ENCODE data around the gene ADAP1. TPM values are rescaled to one million over a fixed set of nuclear protein-coding genes. Genes with fewer than 3 reads are reported as not detected.

Gene ADAP1
- total RNA-seq, 2 donors from 2014 or later, result 9.2 to 19.9 TPM

DNA sequence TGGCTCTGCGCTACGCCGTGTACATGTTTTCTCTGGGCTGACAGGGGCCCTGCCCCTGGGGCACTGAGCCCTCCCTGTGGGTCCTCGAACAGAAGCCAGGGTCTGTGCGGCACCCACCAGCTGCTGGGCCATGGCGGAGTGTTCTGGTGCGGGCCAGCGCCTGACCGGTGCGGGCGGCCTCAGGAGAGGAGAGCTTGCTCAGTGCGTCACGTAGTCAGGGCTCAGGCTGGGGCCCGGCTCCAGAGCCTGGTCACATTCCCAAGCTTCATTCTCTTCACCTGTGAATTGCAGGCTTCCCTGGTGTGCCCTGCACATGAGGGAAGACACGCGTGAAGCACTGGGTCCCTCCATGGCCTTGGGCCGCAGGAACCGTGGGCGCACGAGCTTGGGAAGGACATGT is 62.7 kb downstream of the ADAP1 start:
- H3K27ac Mint-ChIP-seq, result no peak overlapping the region
- H3K9me3 Mint-ChIP-seq, result peaks cover 0 to 7% of the 10 kb centered on the region in 2 donors
- no peak for ATAC-seq

GRCh38 chr7:891291-891690 is 63.2 kb downstream of the ADAP1 start:
- no peak for ATAC-seq
- peaks cover 6 to 24% of the 10 kb centered on the region in 2 donors for H3K36me3 Mint-ChIP-seq

More for the DNA sequence above, 62.7 kb downstream of the ADAP1 start:
- H3K36me3 Mint-ChIP-seq, result peaks cover 6 to 24% of the 10 kb centered on the region in 2 donors
- no peak for DNase-seq (ENCODE audit: low spot score in 2 of 2)

DNA sequence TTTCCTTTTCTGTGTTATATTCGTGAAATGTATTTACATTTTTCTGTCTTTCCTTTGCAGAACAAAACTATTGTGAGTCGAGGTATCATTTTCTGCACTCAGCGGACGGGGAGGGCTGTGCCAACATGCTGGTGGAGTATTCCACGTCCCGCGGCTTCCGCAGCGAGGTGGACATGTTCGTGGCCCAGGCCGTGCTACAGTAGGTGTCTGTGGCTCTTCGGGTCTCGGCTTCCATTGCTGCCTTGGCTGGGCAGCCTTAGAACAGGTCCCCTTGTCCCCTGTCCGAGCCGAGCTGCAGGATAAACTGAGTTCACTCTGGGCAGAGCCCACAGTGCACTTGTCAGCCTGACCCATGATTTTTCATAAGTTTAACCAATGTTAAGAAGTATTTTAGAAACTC is 63.6 kb downstream of the ADAP1 start:
- DNase-seq (ENCODE audit: low spot score in 2 of 2), result no peak
- H3K27ac Mint-ChIP-seq, result no peak overlapping the region
- peaks cover 0 to 7% of the 10 kb centered on the region in 2 donors for H3K9me3 Mint-ChIP-seq
- H3K36me3 Mint-ChIP-seq, result peaks cover 6 to 19% of the 10 kb centered on the region in 2 donors
- no peak for ATAC-seq

More at GRCh38 chr7:891291-891690, 63.2 kb downstream of the ADAP1 start:
- no peak overlapping the region for H3K27ac Mint-ChIP-seq
- H3K9me3 Mint-ChIP-seq, result peaks cover 0 to 7% of the 10 kb centered on the region in 2 donors
- no peak for DNase-seq (ENCODE audit: low spot score in 2 of 2)

DNA sequence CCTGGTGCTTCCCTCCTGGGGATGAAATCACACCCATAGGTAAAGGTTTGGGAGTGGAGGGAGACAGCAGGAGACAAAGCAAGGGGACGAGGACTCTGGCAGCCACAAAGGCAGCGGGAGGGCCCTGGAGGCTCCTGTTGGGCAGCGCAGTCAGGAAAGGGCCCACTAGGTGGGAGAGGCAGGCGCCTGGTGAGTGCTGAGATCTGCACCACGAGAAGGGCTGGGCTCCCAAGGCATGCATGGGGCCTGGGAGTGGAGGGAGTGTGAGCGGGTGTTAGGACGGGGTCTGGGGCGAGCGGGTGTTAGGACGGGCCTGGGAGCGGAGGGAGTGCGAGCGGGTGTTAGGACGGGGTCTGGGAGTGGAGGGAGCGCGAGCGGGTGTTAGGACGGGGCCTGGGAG is 65.1 kb downstream of the ADAP1 start:
- Mint-ChIP-seq H3K27ac (no peak overlapping the region), H3K36me3 (peaks cover 6 to 18% of the 10 kb centered on the region in 2 donors), H3K9me3 (peaks cover 0 to 7% of the 10 kb centered on the region in 2 donors)
- no peak for DNase-seq (ENCODE audit: low spot score in 2 of 2)
- ATAC-seq, result no peak

GRCh38 chr7:889025-889390 is 65.5 kb downstream of the ADAP1 start:
- Mint-ChIP-seq H3K27ac (peak overlapping the region; percentile 44 to 51), H3K36me3 (peaks cover 6 to 18% of the 10 kb centered on the region in 2 donors), H3K9me3 (peaks cover 0 to 7% of the 10 kb centered on the region in 2 donors)
- ATAC-seq (peak in 1 of 2 donors; percentile 23), DNase-seq (ENCODE audit: low spot score in 2 of 2) (no peak)

GRCh38 chr7:888081-889024 is 66.1 kb downstream of the ADAP1 start:
- H3K36me3 Mint-ChIP-seq, result peaks cover 2 to 14% of the 10 kb centered on the region in 2 donors
- ATAC-seq (peak in 1 of 2 donors; percentile 6), DNase-seq (ENCODE audit: low spot score in 2 of 2) (no peak)
- peak overlapping the region; percentile 51 to 77 for H3K27ac Mint-ChIP-seq
- H3K9me3 Mint-ChIP-seq, result peaks cover 0 to 7% of the 10 kb centered on the region in 2 donors

- no peak for DNase-seq (ENCODE audit: low spot score in 2 of 2)
- H3K27ac Mint-ChIP-seq, result peak overlapping the region in 1 of 2 donors; percentile 77
- no peak for ATAC-seq
- peaks cover 0 to 5% of the 10 kb centered on the region in 2 donors for H3K36me3 Mint-ChIP-seq
- H3K9me3 Mint-ChIP-seq, result peaks cover 0 to 2% of the 10 kb centered on the region in 2 donors
Measured at GRCh38 chr7:887488-887820, 67.0 kb downstream of the ADAP1 start.

DNA sequence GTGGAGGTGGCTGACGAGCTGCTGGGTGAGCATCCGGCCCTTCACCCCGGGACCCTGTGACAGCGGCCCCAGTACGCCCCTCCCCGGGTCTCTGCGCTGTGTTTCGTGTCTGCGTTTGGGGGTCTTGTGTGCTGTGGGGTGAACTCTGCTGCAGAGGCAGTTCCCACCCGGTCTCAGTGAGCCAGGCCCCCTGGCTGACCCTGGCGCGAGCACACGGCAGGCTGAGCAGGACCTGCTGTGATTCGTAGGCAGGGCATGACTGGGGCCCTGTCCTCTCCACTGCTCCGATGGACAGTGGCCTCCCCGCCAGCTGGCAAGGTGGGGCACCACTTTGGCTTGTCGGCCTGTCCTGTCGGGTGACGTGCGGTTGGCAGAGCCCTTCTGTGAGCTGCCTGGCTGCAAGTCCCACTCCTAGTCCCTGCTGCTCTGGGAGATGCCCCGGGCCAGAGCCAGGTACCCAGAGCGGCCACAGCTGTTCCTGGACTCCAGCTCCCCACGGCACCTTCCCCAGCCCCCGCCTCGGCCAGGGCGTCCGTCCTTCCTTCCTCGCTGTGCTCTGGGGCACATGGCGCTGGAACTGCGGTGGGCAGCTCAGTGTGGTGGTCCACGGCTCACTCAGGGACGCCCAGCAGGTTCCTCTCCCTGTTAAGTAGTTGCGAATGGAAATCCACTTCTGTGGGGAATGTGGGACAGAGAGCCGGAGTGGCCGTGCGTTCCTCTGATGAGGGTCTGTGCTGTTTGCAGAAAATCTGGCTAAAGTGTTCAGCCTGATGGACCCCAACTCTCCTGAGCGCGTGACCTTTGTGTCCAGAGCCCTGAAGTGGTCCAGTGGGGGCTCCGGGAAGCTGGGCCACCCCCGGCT is 67.6 kb downstream of the ADAP1 start:
- no peak for ATAC-seq
- H3K9me3 Mint-ChIP-seq, result no peaks in the 10 kb centered on the region

GRCh38 chr7:885893-886625 is 68.4 kb downstream of the ADAP1 start:
- ATAC-seq, result no peak

More for the DNA sequence above, 67.6 kb downstream of the ADAP1 start:
- no peak overlapping the region for H3K27ac Mint-ChIP-seq
- no peaks in the 10 kb centered on the region for H3K36me3 Mint-ChIP-seq
- DNase-seq (ENCODE audit: low spot score in 2 of 2), result no peak

DNA sequence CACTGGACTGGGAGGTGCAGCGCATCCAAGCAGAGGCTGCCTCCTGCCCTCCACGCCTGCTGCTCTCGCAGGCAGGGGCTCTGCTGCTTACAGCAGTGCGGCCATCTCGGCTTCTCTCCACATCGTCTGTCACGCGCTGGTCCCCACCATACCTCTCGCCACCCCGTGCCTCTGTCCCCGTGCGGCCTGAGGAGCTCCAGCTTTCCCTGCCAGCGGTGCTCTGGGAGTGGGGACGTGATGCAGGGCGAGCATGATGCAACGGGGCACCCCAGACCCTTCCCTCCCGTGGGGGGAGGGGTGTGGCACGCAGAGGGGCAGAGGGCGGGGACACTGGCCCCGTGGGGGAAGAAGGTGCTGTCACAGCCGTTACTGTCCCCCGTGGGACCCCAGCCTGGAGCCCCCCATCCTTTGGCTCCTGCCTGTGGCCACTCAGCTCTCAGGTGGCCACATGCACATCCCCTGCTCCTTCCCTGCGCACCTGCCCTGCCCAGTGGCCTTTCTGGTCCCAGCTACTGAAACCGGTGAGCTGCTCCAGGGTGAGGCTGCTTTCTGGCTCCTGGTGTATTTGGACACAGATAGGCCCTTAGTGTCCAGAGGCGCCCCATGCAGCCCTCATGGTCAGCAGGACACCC is 69.1 kb downstream of the ADAP1 start:
- Mint-ChIP-seq H3K36me3 (no peaks in the 10 kb centered on the region), H3K9me3 (no peaks in the 10 kb centered on the region), H3K27ac (no peak overlapping the region)
- no peak for ATAC-seq
- DNase-seq (ENCODE audit: low spot score in 2 of 2), result no peak

More at GRCh38 chr7:885893-886625, 68.4 kb downstream of the ADAP1 start:
- no peaks in the 10 kb centered on the region for H3K36me3 Mint-ChIP-seq
- no peaks in the 10 kb centered on the region for H3K9me3 Mint-ChIP-seq
- peak overlapping the region in 1 of 2 donors; percentile 50 for H3K27ac Mint-ChIP-seq
- no peak for DNase-seq (ENCODE audit: low spot score in 2 of 2)

DNA sequence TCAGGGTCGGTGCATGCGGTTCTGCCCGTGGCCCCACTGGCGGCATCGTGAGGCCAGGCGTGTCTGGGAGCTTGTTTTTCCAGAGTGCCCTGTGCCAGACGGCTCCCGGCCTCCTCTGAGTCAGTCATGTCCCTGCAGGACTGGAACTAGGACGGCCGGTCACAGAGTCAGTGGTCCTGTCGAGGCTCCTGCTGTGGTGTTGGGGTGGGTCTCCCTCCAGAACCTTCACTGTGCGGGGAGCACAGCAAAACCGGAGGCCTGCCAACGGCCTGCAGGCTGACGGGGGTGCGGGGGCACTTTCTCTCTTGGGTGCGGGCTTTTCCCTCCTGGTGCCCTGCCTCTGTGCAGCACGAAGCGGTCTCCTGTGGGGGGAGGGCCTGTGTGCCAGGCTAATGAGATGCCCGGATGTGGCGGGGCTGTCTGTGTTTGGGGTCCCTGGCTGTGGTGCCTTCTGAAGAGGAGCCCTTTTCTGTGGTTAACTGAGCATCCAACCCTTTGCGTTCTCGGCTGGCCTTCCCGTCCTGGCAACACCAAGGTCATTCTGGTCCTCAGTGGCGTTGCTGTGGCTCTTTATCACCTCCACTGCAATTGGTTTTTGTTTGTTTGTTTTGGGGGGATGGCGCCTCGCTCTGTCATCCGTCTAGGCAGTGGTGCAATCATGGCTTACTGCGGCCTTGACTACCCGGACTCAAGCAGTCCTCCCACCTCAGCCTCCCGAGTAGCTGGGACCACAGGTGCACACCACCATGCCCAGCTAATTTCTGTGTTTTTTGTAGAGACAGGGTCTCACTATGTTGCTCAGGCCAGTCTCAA is 70.1 kb downstream of the ADAP1 start:
- DNase-seq (ENCODE audit: low spot score in 2 of 2), result no peak
- no peaks in the 10 kb centered on the region for H3K36me3 Mint-ChIP-seq
- H3K27ac Mint-ChIP-seq, result no peak overlapping the region
- ATAC-seq, result no peak
- no peaks in the 10 kb centered on the region for H3K9me3 Mint-ChIP-seq

DNA sequence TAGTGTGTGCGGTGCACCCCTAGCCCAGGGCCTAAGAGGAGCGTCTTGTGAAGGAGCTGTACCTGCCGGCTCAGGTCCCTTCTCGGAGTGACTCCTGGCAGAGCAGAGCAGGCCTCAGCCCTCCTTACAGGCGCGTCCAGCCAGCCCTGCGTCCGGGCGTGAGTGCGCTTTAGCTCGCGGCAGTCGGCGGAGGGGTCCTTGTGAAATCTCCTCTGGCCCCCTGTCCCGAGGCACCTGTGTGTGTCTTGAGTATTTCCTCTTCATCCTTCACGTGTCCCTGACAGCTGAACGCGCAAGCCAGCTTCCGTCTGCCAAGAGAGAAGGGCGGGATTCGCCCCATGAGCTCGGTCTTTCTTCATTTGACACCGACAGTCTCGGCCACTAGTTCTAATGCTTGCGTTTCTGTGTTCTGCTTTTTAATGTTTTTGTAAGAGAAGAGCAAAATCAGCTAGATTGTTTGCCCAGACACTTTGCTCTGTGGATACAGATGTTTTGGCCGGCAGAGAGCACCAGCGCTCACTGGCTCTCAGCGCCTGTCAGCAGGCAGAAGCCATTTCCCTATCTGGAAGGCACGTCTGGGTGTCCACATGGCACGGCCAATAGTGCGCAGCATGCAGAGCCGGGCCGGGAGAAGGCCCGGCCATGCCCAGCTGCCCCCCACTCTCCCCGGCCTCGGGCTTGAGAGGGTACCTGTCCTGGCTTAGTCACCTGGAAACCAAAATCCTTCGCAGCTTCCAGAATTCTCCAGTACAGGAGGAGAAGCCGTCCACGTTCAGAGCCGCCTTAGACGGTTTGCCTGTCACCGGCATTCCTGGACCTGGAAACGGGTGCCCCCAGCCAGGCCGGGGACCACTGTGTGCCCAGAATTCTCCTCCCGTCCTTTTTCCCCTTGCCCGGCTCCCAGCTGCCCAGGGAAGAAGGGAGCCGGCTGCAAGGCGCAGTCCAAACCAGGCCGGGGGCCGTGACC is 71.1 kb downstream of the ADAP1 start:
- no peak overlapping the region for H3K27ac Mint-ChIP-seq
- no peak for DNase-seq (ENCODE audit: low spot score in 2 of 2)
- no peaks in the 10 kb centered on the region for H3K9me3 Mint-ChIP-seq
- no peak for ATAC-seq
- no peaks in the 10 kb centered on the region for H3K36me3 Mint-ChIP-seq

- ATAC-seq (no peak), DNase-seq (ENCODE audit: low spot score in 2 of 2) (no peak)
- Mint-ChIP-seq H3K27ac (peak overlapping the region in 1 of 2 donors; percentile 62), H3K9me3 (no peaks in the 10 kb centered on the region), H3K36me3 (no peaks in the 10 kb centered on the region)
Measured at GRCh38 chr7:882336-883035, 72.0 kb downstream of the ADAP1 start.

All from activated naive CD4-positive, alpha-beta T cell treated with anti-CD3 and anti-CD28 coated beads, Interleukin-2, amount 50 U/mL, for 72 hours (primary cell).